KOPT-K1 (cell line): Measurements from ENCODE around the gene ZSCAN20.
A peak's percentile ranks its signal among the peaks of the same experiment; 100 is the strongest.

ENCODE experiments used
- H3K27ac ChIP-seq: fragments of 200-600 bp; sonication (generic); 2 replicates; pipeline ENCODE4 v1.5.1; 2016; ENCODE audit warnings: antibody characterized with exemption, mild to moderate bottlenecking, low read depth, low read length; ENCODE audit not compliant: poor library complexity, severe bottlenecking
- H3K36me3 ChIP-seq: fragments of 200-600 bp; sonication (generic); 2 replicates; pipeline ENCODE4 v1.5.1; 2017; ENCODE audit warnings: antibody characterized with exemption, mild to moderate bottlenecking, low read length, moderate library complexity; ENCODE audit not compliant: insufficient read depth
- H3K9me3 ChIP-seq: fragments of 200-600 bp; sonication (generic); 2 replicates; pipeline ENCODE4 v1.5.1; 2017; ENCODE audit warnings: antibody characterized with exemption, low read length, mild to moderate bottlenecking; ENCODE audit not compliant: insufficient read depth, poor library complexity, severe bottlenecking

The ZSCAN20 gene

GRCh38 chr1:33472269-33472980 lies at the start of gene ZSCAN20:
Gene ZSCAN20, plus strand, starts transcription at chr1:33472645. Its CDS starts 6,644 bp downstream, at chr1:33479289.
- Histone ChIP-seq H3K9me3 (no peaks in the 10 kb centered on the region), H3K36me3 (no peaks in the 10 kb centered on the region), H3K27ac (peak within 1 kb of the TSS; percentile 64)

DNA sequence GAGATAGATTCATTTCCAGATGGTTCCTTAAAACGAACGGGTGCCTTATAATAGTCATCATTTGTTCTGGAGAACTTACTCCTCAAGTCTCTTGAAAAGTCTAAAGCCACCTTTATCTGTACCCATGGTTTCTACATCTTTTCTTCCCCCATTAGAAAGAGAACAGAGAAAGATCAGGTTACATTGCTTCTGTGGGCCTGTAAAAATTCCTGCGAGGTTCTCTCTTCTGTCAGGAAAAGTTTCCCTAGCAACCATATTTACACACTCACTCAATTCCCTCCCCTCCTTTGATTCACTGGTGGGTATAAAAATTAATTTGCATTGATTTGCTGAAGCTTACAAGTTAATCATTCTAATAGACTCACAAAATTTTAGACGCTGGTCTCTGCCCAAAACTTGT lies 48.2 kb upstream of the ZSCAN20 start:
- no peaks in the 10 kb centered on the region for H3K36me3 ChIP-seq
- H3K9me3 ChIP-seq, result no peaks in the 10 kb centered on the region
- H3K27ac ChIP-seq, result no peak overlapping the region

GRCh38 chr1:33424610-33425009 lies 47.8 kb upstream of the ZSCAN20 start:
- Histone ChIP-seq H3K36me3 (no peaks in the 10 kb centered on the region), H3K27ac (no peak overlapping the region), H3K9me3 (no peaks in the 10 kb centered on the region)

DNA sequence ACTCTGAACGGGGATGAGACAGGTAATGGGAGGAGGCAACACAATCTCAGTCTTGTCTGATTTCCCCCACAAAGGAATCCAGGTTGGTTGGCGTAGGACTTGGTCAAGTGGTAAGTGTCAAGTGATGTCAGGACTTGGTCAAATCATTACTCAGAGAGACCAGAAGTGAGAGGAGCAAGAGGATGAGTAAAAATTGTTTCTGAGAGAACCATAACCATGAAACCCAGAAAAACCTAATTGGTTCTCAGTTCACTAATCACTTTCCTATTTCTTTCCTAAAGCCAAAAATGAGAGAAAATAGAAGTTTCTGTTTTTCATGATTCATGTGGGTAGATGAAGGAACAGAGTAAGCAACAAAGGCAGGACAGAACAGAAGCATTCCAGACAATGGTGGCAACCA lies 46.5 kb upstream of the ZSCAN20 start:
- H3K9me3 ChIP-seq, result no peaks in the 10 kb centered on the region
- H3K27ac ChIP-seq, result no peak overlapping the region
- no peaks in the 10 kb centered on the region for H3K36me3 ChIP-seq

DNA sequence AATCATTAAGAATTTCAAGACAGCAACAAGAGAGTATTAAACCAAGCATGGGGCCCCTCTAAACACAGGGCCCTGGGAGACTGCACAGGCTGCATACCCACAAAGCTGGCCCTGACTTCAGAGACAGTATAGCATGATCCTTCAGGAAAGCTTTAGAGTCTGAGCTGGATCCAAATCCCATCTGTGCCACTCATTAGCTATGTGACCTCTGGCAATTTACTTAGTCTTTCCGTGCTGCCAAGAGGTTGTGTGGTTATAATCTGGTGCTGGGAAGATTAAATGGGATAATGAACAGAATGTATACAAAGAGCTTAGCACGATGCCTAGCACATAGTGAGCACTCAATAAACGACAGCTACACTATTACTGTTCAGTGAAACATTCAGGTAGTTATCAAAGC lies 45.5 kb upstream of the ZSCAN20 start:
- no peak overlapping the region for H3K27ac ChIP-seq
- H3K9me3 ChIP-seq, result no peaks in the 10 kb centered on the region
- no peaks in the 10 kb centered on the region for H3K36me3 ChIP-seq

- no peaks in the 10 kb centered on the region for H3K9me3 ChIP-seq
- no peaks in the 10 kb centered on the region for H3K36me3 ChIP-seq
- H3K27ac ChIP-seq, result no peak overlapping the region
Observed at GRCh38 chr1:33428661-33429060, 43.8 kb upstream of the ZSCAN20 start.

- Histone ChIP-seq H3K9me3 (no peaks in the 10 kb centered on the region), H3K36me3 (no peaks in the 10 kb centered on the region), H3K27ac (no peak overlapping the region)
Observed at GRCh38 chr1:33429332-33429731, 43.1 kb upstream of the ZSCAN20 start.

DNA sequence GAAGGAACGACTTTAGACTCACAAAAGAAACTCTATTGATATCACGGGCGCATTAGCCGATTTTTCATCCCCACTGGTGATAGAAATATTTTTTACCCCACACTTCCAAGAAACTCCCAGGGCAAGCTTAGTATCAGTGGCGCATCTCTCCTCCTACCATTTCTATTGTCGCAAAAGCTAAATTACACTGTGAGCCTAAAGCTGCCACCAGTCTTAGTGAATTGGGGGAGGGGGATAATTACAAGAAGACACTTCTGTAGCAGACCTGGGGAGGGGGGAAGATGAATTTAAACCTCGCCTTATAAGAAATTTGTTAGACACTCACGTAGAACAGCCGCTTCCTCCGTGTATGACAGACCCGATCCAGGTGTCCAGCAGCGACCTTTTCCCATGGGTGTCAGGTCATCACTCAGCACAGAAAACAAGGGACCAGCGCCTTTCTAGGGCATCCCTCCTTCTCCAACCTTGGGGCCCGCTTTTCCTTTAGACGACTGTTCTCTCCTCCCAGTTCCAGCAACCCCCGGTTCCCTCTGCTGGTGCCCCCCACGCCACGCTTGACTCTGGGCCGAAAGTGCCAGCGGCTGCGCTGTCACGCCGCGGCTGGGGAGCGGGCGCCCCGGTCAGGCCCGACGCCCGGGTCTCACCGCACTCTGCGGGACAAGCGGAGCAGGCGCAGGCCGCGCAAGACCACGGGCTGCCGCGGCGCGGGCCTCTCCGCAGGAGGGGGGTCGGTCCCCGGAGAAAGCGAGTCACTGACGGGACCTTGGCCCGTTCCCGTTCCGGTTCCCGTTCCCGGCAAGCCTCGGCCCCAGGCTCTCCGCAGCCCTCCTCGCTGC lies 42.4 kb upstream of the ZSCAN20 start:
- Histone ChIP-seq H3K36me3 (no peaks in the 10 kb centered on the region), H3K27ac (no peak overlapping the region), H3K9me3 (no peaks in the 10 kb centered on the region)

GRCh38 chr1:33430692-33431593 lies 41.5 kb upstream of the ZSCAN20 start, which contains the start of gene PHC2:
Gene PHC2, minus strand, starts transcription at chr1:33431095. Its CDS starts 55,556 bp downstream, at chr1:33375539.
- Histone ChIP-seq H3K27ac (no peak within 1 kb of the TSS), H3K9me3 (no peaks in the 10 kb centered on the region), H3K36me3 (no peaks in the 10 kb centered on the region)

GRCh38 chr1:33433509-33434362 lies 38.7 kb upstream of the ZSCAN20 start:
- no peaks in the 10 kb centered on the region for H3K9me3 ChIP-seq
- H3K27ac ChIP-seq, result no peak overlapping the region
- no peaks in the 10 kb centered on the region for H3K36me3 ChIP-seq

- H3K9me3 ChIP-seq, result no peaks in the 10 kb centered on the region
- H3K36me3 ChIP-seq, result no peaks in the 10 kb centered on the region
- H3K27ac ChIP-seq, result no peak overlapping the region
Observed at GRCh38 chr1:33434363-33434750, 38.1 kb upstream of the ZSCAN20 start.

GRCh38 chr1:33435096-33435820 lies 37.2 kb upstream of the ZSCAN20 start:
- Histone ChIP-seq H3K27ac (no peak overlapping the region), H3K36me3 (no peaks in the 10 kb centered on the region), H3K9me3 (no peaks in the 10 kb centered on the region)

GRCh38 chr1:33436557-33437285 lies 35.7 kb upstream of the ZSCAN20 start:
- Histone ChIP-seq H3K36me3 (no peaks in the 10 kb centered on the region), H3K27ac (no peak overlapping the region), H3K9me3 (no peaks in the 10 kb centered on the region)
